GM12878 (cell line): ENCODE results near the gene S100A10. TPM values are rescaled to one million over a fixed set of nuclear protein-coding genes. Genes with fewer than 3 reads are reported as not detected.

Source experiments
- ATAC-seq: fragments of 200-7000 bp; cut with Tn5 transposase; 3 replicates; pipeline ENCODE4 v1.9.1; 2020; ENCODE audit warnings: mild to moderate bottlenecking, moderate library complexity
- BruUV-seq: library from RNA; stranded (reverse); fragments of 400-500 nt; replicated peaks from 2 replicates; lab custom pipeline; 2021; lab: Mats Ljungman, UMichigan
- CTCF ChIA-PET: fragments of 300-600 bp; sonication (Branson Sonifier 250); formaldehyde crosslinking; extraction: SDS; loops from one replicate; lab custom pipeline; 2021; ENCODE audit warnings: inconsistent platforms; lab: Yijun Ruan, JAX
- POLR2A ChIA-PET: fragments of 350-600 bp; formaldehyde crosslinking; extraction: SDS; loops from one replicate; lab custom pipeline; 2021; ENCODE audit warnings: inconsistent platforms; lab: Charles Lee
- RAD21 ChIA-PET: fragments of 300-600 bp; sonication (Branson Sonifier 250); formaldehyde crosslinking; loops from one replicate; lab custom pipeline; 2023; ENCODE audit warnings: antibody characterized with exemption; ENCODE audit not compliant: unreplicated experiment; lab: Charles Lee
- SMC1A ChIA-PET: fragments of 300-600 bp; sonication (Branson Sonifier 250); formaldehyde crosslinking; loops from one replicate; lab custom pipeline; 2023; ENCODE audit not compliant: unreplicated experiment, uncharacterized antibody; lab: Charles Lee
- DNase-seq: peaks from one replicate; pipeline ENCODE4 v3.0.0-alpha.2; 2011; ENCODE audit warnings: low read depth, low spot score
- FAIRE-seq: peaks from 3 replicates; lab custom pipeline; 2011; peaks lifted over from hg19 to GRCh38; lab: Jason Lieb, UNC
- H2AFZ ChIP-seq: 2 replicates; pipeline ENCODE4 v1.6.0; 2011; ENCODE audit warnings: low read depth, low read length, control low read depth; ENCODE audit not compliant: control insufficient read depth
- H3K27ac ChIP-seq: 2 replicates; pipeline ENCODE4 v1.5.1; 2011; ENCODE audit warnings: control low read depth; ENCODE audit not compliant: control insufficient read depth, insufficient read depth
- H3K27me3 ChIP-seq, 2 experiments: replicated peaks in 1 of 2; 2 replicates each; pipeline versions ENCODE4 v1.6.0 to v1.6.1; 2011; ENCODE audit warnings: low read length in 1 of 2; ENCODE audit not compliant: control insufficient read depth in 2 of 2, insufficient read depth in 2 of 2
- H3K36me3 ChIP-seq, 2 experiments: 2 replicates each; pipeline ENCODE4 v1.5.1; 2011; ENCODE audit warnings: low read length in 1 of 2; ENCODE audit not compliant: control insufficient read depth in 2 of 2, insufficient read depth in 2 of 2
- H3K4me1 ChIP-seq: 2 replicates; pipeline ENCODE4 v1.6.1; 2011; ENCODE audit warnings: mild to moderate bottlenecking, low read length, moderate library complexity, mixed read lengths; ENCODE audit not compliant: control insufficient read depth, insufficient read depth
- H3K4me2 ChIP-seq: 2 replicates; pipeline ENCODE4 v1.6.0; 2011; ENCODE audit warnings: control low read depth; ENCODE audit not compliant: control insufficient read depth, insufficient read depth
- H3K4me3 ChIP-seq: fragments of 200-600 bp; sonication (generic); 2 replicates; pipeline ENCODE4 v1.5.1; 2016
- H3K79me2 ChIP-seq: 2 replicates; pipeline ENCODE4 v1.6.0; 2011; ENCODE audit warnings: low read length; ENCODE audit not compliant: control insufficient read depth, insufficient read depth
- H3K9ac ChIP-seq: 2 replicates; pipeline ENCODE4 v1.8.0; 2011; ENCODE audit warnings: low read length, control low read depth, mixed read lengths; ENCODE audit not compliant: control insufficient read depth, insufficient read depth
- H3K9me3 ChIP-seq: replicated peaks from 3 replicates; pipeline ENCODE4 v1.5.1; 2011; ENCODE audit warnings: mild to moderate bottlenecking, low read length; ENCODE audit not compliant: control insufficient read depth, insufficient read depth
- H4K20me1 ChIP-seq: 2 replicates; pipeline ENCODE4 v1.6.0; 2011; ENCODE audit not compliant: control insufficient read depth, insufficient read depth
- BHLHE40 ChIP-seq, 2 experiments: fragments of 450-650 bp in 1 of 2; IDR thresholded peaks; 2 replicates each; pipeline ENCODE4 v1.6.1; 2011 to 2017; ENCODE audit warnings: low read depth in 2 of 2, borderline replicate concordance in 1 of 2, improper control_type of control experiment in 1 of 2, low read length in 1 of 2, mild to moderate bottlenecking in 1 of 2
- CEBPB ChIP-seq, 2 experiments: fragments of 150-350 bp in 1 of 2; IDR thresholded peaks; 2 replicates each; pipeline ENCODE4 v1.6.1; 2012 to 2014; ENCODE audit warnings: low read depth in 2 of 2, low read length in 2 of 2, borderline replicate concordance in 1 of 2, inconsistent platforms in 1 of 2
- CHD4 ChIP-seq: fragments of 200-600 bp; sonication (generic); IDR thresholded peaks from 2 replicates; pipeline ENCODE4 v1.6.1; 2016; ENCODE audit warnings: mild to moderate bottlenecking
- CREB1 ChIP-seq: IDR thresholded peaks from 2 replicates; pipeline ENCODE4 v1.6.1; 2012; ENCODE audit warnings: low read depth, mild to moderate bottlenecking, inconsistent platforms
- DPF2 ChIP-seq: fragments of 450-650 bp; IDR thresholded peaks from 2 replicates; pipeline ENCODE4 v1.6.1; 2017; ENCODE audit warnings: mild to moderate bottlenecking
- GATAD2B ChIP-seq: fragments of 450-650 bp; conservative IDR thresholded peaks from 2 replicates; pipeline ENCODE4 v1.6.1; 2017; ENCODE audit warnings: low read depth, mild to moderate bottlenecking, moderate library complexity
- MTA2 ChIP-seq: fragments of 450-650 bp; IDR thresholded peaks from 2 replicates; pipeline ENCODE4 v1.6.1; 2016; ENCODE audit warnings: low read depth, mild to moderate bottlenecking, moderate library complexity
- NBN ChIP-seq: fragments of 450-650 bp; IDR thresholded peaks from 2 replicates; pipeline ENCODE4 v1.6.1; 2016
- NFYA ChIP-seq: IDR thresholded peaks from 2 replicates; pipeline ENCODE4 v1.6.1; 2011; ENCODE audit warnings: low read depth, mild to moderate bottlenecking, low read length, improper control_type of control experiment, borderline replicate concordance
- PKNOX1 ChIP-seq: fragments of 450-650 bp; IDR thresholded peaks from 2 replicates; pipeline ENCODE4 v1.6.1; 2016; ENCODE audit warnings: mild to moderate bottlenecking
- POU2F2 ChIP-seq: IDR thresholded peaks from 3 replicates; pipeline ENCODE4 v1.6.1; 2011; ENCODE audit warnings: low read depth, mild to moderate bottlenecking, low read length, borderline replicate concordance
- RAD51 ChIP-seq: fragments of 450-650 bp; IDR thresholded peaks from 2 replicates; pipeline ENCODE4 v1.6.1; 2016; ENCODE audit warnings: moderate library complexity, mild to moderate bottlenecking, inconsistent platforms
- RELB ChIP-seq: fragments of 450-650 bp; IDR thresholded peaks from 2 replicates; pipeline ENCODE4 v1.6.1; 2017; ENCODE audit warnings: low read depth, mild to moderate bottlenecking, moderate library complexity
- WRNIP1 ChIP-seq: IDR thresholded peaks from 2 replicates; pipeline ENCODE4 v1.6.1; 2011; ENCODE audit warnings: low read depth, low read length, improper control_type of control experiment, borderline replicate concordance
- YY1 ChIP-seq: IDR thresholded peaks from 2 replicates; pipeline ENCODE4 v1.6.1; 2011; ENCODE audit warnings: low read depth, mild to moderate bottlenecking, low read length
- ZBTB33 ChIP-seq: fragments of 450-650 bp; IDR thresholded peaks from 2 replicates; pipeline ENCODE4 v1.6.1; 2017; ENCODE audit warnings: mild to moderate bottlenecking
- ZNF622 ChIP-seq: fragments of 450-650 bp; IDR thresholded peaks from 2 replicates; pipeline ENCODE4 v1.6.1; 2017; ENCODE audit warnings: mild to moderate bottlenecking, inconsistent platforms
- WGBS: methylation state at CpG from one replicate; pipeline ENCODE4 v1.1.6; 2016; ENCODE audit warnings: low lambda C conversion rate; ENCODE audit not compliant: insufficient replicate concordance, insufficient coverage; ENCODE audit errors: missing lambda C conversion rate; 5-methylcytosine and 5-hydroxymethylcytosine counted together
- in situ Hi-C: fragments of 300-500 bp; cut with MboI; formaldehyde crosslinking; loops from 9 replicates; pipeline ENCODE4 v1.14.3; 2018; ENCODE audit warnings: mixed read lengths
- intact Hi-C: fragments of 100-400 bp; cut with micrococcal nuclease; formaldehyde crosslinking; loops from one replicate; pipeline ENCODE4 v1.14.2; 2022; ENCODE audit not compliant: unreplicated experiment
- polyA plus RNA-seq, 11 experiments: library from polyadenylated mRNA; depleted of rRNA in 4 of 11; unstranded in 6 of 11; stranded (reverse) in 5 of 11; fragments of >200 nt; fragmentation: Nextera tagmentation in 4 of 11; fragmentation: Illumina TruSeq in 1 of 11; extraction: Ambion mirVana in 4 of 11; extraction: Trizol in 1 of 11; gene quantifications; 1 replicate in 1 of 11; 2 replicates in 10 of 11; pipeline versions ENCODE4 v1.2.1 to v1.2.3, GENCODE V29; 2011 to 2016; ENCODE audit warnings: inconsistent platforms in 2 of 11, missing spikeins in 2 of 11, low read depth in 1 of 11
- total RNA-seq, 4 experiments: library from RNA; depleted of rRNA in 3 of 4; stranded (reverse); fragments of >200 nt in 3 of 4; fragmentation: Illumina TruSeq in 1 of 4; extraction: Trizol in 1 of 4; gene quantifications; 2 replicates each; pipeline versions ENCODE4 v1.2.1 to v1.2.3, GENCODE V29; 2013 to 2021

S100A10 gene
- total and polyA plus RNA-seq, 10 of the 15 experiments (the other 5 are each of a cell fraction or from before 2014, with no cell fraction given): 0.18 to 2.8 (median 0.61) TPM; not detected in 2

GRCh38 chr1:151988405-151988923 lies 5.2 kb downstream of the S100A10 start (continued):
- TF ChIP-seq RAD51 (no peak), DPF2 (no peak), CEBPB (IDR thresholded peaks at IDR 0.05; ENCODE audit: borderline replicate concordance in 1 of 2, low read depth in 2 of 2, low read length in 2 of 2) (no peak), WRNIP1 (no peak), NFYA (no peak)

- Histone ChIP-seq H3K4me3 (no peak overlapping the region), H2AFZ (no peak overlapping the region), H3K79me2 (no peaks in the 10 kb centered on the region), H3K9me3 (no peaks in the 10 kb centered on the region), H3K4me2 (no peak overlapping the region), H3K36me3 (no peaks in the 10 kb centered on the region), H4K20me1 (no peaks in the 10 kb centered on the region), H3K4me1 (peaks cover 15% of the 10 kb centered on the region; the same call in 1 of the 2 replicates), H3K27ac (no peak overlapping the region), H3K27me3 (peaks cover 3 to 12% of the 10 kb centered on the region in 2 experiments; a peak in 3 of 4 replicates), H3K9ac (no peak overlapping the region)
- intact Hi-C loops: no loop called here
- ChIA-PET POLR2A (interaction anchor here (0.6 kb wide), 2 partner anchors 235 to 522 kb away, joined by 3 to 5 read pairs; no protein-coding TSS in a partner anchor), SMC1A (interaction anchor here (1.1 to 1.3 kb wide), 2 partner anchors 13 to 52 kb away, joined by 4 read pairs; no protein-coding TSS in a partner anchor), RAD21 (no interaction called here), CTCF (interaction anchor here (0.6 to 6.2 kb wide), 4 partner anchors 9 to 1599 kb away, joined by 4 to 49 read pairs (median 6); no protein-coding TSS in a partner anchor)
- FAIRE-seq (no peak), ATAC-seq (no peak), DNase-seq (no peak)
- no TSS peak for BruUV-seq
- in situ Hi-C loops: no loop called here
- 68% methylated on average over 7 of the region's 8 CpGs for WGBS
- TF ChIP-seq NBN (no peak), BHLHE40 (IDR thresholded peaks at IDR 0.05; ENCODE audit: borderline replicate concordance in 1 of 2, low read depth in 2 of 2, low read length in 1 of 2) (no peak), YY1 (no peak), POU2F2 (no peak), PKNOX1 (no peak), ZNF622 (no peak), GATAD2B (no peak), CHD4 (no peak), RELB (no peak), CREB1 (no peak), ZBTB33 (no peak), MTA2 (no peak)
Measured at GRCh38 chr1:151986501-151987190, 7.0 kb downstream of the S100A10 start.
